CD4-positive, alpha-beta T cell (primary cell): ENCODE data around the gene POLE3. TPM values are rescaled to one million over a fixed set of nuclear protein-coding genes. Genes with fewer than 3 reads are reported as not detected.

Experiments
- ATAC-seq: fragments of 200-7000 bp; cut with Tn5 transposase; one replicate; pipeline ENCODE4 v1.10.0; 2022; ENCODE audit warnings: mild to moderate bottlenecking; ENCODE audit not compliant: poor library complexity
- CTCF ChIA-PET: fragments of 350-600 bp; sonication (Branson Sonifier 250); formaldehyde crosslinking; loops from one replicate; lab custom pipeline; 2021; ENCODE audit warnings: antibody characterized with exemption, inconsistent platforms; lab: Charles Lee
- POLR2A ChIA-PET: fragments of 350-600 bp; sonication (Branson Sonifier 250); formaldehyde crosslinking; loops from one replicate; lab custom pipeline; 2021; ENCODE audit warnings: antibody characterized with exemption, inconsistent platforms; lab: Charles Lee
- DNase-seq, 14 experiments: peaks; one replicate each; pipeline ENCODE4 v3.0.0-alpha.2; 2013 to 2020; ENCODE audit warnings: mixed read lengths in 2 of 14
- H3K27ac ChIP-seq, 2 donors: one replicate each; pipeline versions ENCODE4 v1.5.1 to v1.7.0; 2013; ENCODE audit warnings: low read length in 2 of 2, low read depth in 1 of 2, mild to moderate bottlenecking in 1 of 2
- H3K27me3 ChIP-seq, 2 experiments: 1 replicate in 1 of 2; 2 replicates in 1 of 2; pipeline versions ENCODE4 v1.6.1 to v1.7.0; 2013; ENCODE audit warnings: low read length in 2 of 2, control low read depth in 1 of 2, mild to moderate bottlenecking in 1 of 2, moderate library complexity in 1 of 2; ENCODE audit not compliant: insufficient read depth in 2 of 2, control insufficient read depth in 1 of 2
- H3K36me3 ChIP-seq: one replicate; pipeline ENCODE4 v1.6.1; 2013; ENCODE audit warnings: low read length, control low read depth; ENCODE audit not compliant: insufficient read depth
- H3K4me1 ChIP-seq: one replicate; pipeline ENCODE4 v1.6.1; 2013; ENCODE audit warnings: low read length, control low read depth; ENCODE audit not compliant: insufficient read depth
- H3K4me3 ChIP-seq: one replicate; pipeline ENCODE4 v1.5.1; 2013; ENCODE audit warnings: mild to moderate bottlenecking, low read length, moderate library complexity
- H3K9me3 ChIP-seq, 2 experiments: 1 replicate in 1 of 2; 2 replicates in 1 of 2; pipeline versions ENCODE4 v1.6.1 to v1.7.0; 2013; ENCODE audit warnings: low read length in 2 of 2, mild to moderate bottlenecking in 2 of 2, control low read depth in 1 of 2, moderate library complexity in 1 of 2; ENCODE audit not compliant: control insufficient read depth in 1 of 2, insufficient read depth in 1 of 2
- H3K27ac Mint-ChIP-seq: one replicate; pipeline ENCODE4 v1.8.0; 2020; ENCODE audit warnings: mixed read lengths
- H3K27me3 Mint-ChIP-seq: one replicate; pipeline ENCODE4 v1.8.0; 2021; ENCODE audit warnings: mixed read lengths
- H3K36me3 Mint-ChIP-seq: one replicate; pipeline ENCODE4 v1.8.0; 2021; ENCODE audit warnings: low read depth, mixed read lengths
- H3K4me1 Mint-ChIP-seq: one replicate; pipeline ENCODE4 v1.8.0; 2021; ENCODE audit warnings: low read depth, mixed read lengths
- H3K4me3 Mint-ChIP-seq: one replicate; pipeline ENCODE4 v1.8.0; 2020; ENCODE audit warnings: mild to moderate bottlenecking, mixed read lengths
- H3K9me3 Mint-ChIP-seq: one replicate; pipeline ENCODE4 v1.8.0; 2020; ENCODE audit warnings: mixed read lengths
- intact Hi-C, 2 experiments: fragments of 100-400 bp; cut with DNase I in 1 of 2; cut with micrococcal nuclease in 1 of 2; formaldehyde crosslinking; loops; one replicate each; pipeline versions ENCODE4 v1.15.1 to v1.9.0; 2023 to 2025; cut with DNase I, micrococcal nuclease
- polyA plus RNA-seq, 2 donors: library from polyadenylated mRNA; unstranded; fragments of 120-200 nt; gene quantifications; one replicate each; pipeline ENCODE4 v1.2.1, GENCODE V29; 2013
- total RNA-seq, 174 experiments: library from RNA in 2 of 174; stranded (reverse) in 2 of 174; gene quantifications; one replicate each; pipeline ENCODE4 v1.2.3 and lab custom pipeline; 2021 to 2026
- TF ChIP-seq, protein P1 (sequence below): fragments of 200-600 bp; IDR thresholded peaks from one replicate; pipeline ENCODE4 v1.8.0; 2022; ENCODE audit warnings: antibody characterized with exemption, mild to moderate bottlenecking

Gene POLE3, protein sequence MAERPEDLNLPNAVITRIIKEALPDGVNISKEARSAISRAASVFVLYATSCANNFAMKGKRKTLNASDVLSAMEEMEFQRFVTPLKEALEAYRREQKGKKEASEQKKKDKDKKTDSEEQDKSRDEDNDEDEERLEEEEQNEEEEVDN
- total RNA-seq (10 to 100 TPM; 63.6 to 64.9 TPM), total RNA-seq (lab: John Stamatoyannopoulos, UW) (50.0 to 188 (median 90.0) reads per million in 172 experiments)
- 62.5 TPM for polyA plus RNA-seq (2013, experiment 1 of 2)
- 58.6 TPM for polyA plus RNA-seq (2013, experiment 2 of 2)

DNA sequence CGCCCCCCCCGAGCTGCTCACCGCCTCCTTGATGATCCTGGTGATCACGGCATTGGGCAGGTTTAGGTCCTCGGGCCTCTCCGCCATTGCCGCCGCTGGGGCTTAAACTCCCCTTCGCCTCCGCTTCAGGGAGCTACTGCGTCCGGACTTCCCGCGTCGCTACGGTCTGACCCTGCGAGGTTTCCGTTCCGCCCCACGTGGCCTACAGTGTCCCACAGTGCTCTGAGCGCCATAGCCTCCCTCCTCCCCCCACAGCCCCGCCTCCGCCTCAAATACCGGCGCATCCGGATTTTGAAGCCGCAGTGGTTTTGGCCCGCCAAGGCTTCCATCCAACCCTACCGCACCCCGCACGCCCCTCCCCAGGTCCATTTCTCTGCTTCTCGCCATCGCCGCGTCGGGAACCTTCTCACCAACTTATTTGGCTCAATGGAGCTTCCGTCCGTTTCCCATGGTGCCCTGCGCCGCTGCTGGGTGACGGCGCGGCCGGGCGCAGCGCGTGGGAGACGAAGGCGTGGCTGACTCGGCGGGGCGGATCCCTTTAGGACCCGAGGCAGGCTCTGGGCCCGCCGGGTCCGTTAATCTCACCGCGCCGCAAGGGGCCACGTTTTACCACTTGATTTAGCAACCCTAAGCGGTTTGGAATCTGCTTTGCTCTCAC lies at the start of gene POLE3, which contains the start of gene C9orf43:
TSS of gene POLE3 (minus strand) at position 469 of the 658 bp plus-strand sequence. CDS start at position 87, 382 bp downstream.
TSS of gene C9orf43 (plus strand) at position 541 of the 658 bp plus-strand sequence. CDS start 2,747 bp downstream, outside the sequence.
- Mint-ChIP-seq H3K27ac (peak within 1 kb of the TSS; percentile 94), H3K4me1 (peaks cover 37% of the 10 kb centered on the region), H3K36me3 (peaks cover 43% of the 10 kb centered on the region), H3K4me3 (peak within 1 kb of the TSS; percentile 99), H3K27me3 (no peaks in the 10 kb centered on the region), H3K9me3 (no peaks in the 10 kb centered on the region)
- no peaks in the 10 kb centered on the region for H3K9me3 ChIP-seq
- peak; percentile 83 for ATAC-seq
- POLR2A ChIA-PET = interaction anchor here (0.7 to 3.8 kb wide), 20 partner anchors 9 to 1779 kb away, joined by 3 to 59 read pairs (median 6); partner anchors contain the start of genes ALAD, CDC26, DNAJC25 and FKBP15
- intact Hi-C loops = loop anchor here (1.0 to 10.0 kb wide), 5 partner anchors 9 to 1204 kb away; partner anchors contain the start of genes ALAD (in 2 of the 2), FKBP15 (in 1 of the 2), HDHD3 (in 1 of the 2) and SLC31A1 (in 1 of the 2)
- H3K4me1 ChIP-seq = peaks cover 19% of the 10 kb centered on the region
- CTCF ChIA-PET = interaction anchor here (1.2 to 3.2 kb wide), 3 partner anchors 9 to 172 kb away, joined by 5 to 37 read pairs (median 5); partner anchors contain the start of genes ALAD, CDC26 and PRPF4
- DNase-seq = peak; percentile 89 to 97 (median 92)
- peaks cover 16% of the 10 kb centered on the region for H3K36me3 ChIP-seq
- peak within 1 kb of the TSS; percentile 83 for H3K4me3 ChIP-seq
- no peaks in the 10 kb centered on the region for H3K27me3 ChIP-seq
- TF ChIP-seq, protein P1, sequence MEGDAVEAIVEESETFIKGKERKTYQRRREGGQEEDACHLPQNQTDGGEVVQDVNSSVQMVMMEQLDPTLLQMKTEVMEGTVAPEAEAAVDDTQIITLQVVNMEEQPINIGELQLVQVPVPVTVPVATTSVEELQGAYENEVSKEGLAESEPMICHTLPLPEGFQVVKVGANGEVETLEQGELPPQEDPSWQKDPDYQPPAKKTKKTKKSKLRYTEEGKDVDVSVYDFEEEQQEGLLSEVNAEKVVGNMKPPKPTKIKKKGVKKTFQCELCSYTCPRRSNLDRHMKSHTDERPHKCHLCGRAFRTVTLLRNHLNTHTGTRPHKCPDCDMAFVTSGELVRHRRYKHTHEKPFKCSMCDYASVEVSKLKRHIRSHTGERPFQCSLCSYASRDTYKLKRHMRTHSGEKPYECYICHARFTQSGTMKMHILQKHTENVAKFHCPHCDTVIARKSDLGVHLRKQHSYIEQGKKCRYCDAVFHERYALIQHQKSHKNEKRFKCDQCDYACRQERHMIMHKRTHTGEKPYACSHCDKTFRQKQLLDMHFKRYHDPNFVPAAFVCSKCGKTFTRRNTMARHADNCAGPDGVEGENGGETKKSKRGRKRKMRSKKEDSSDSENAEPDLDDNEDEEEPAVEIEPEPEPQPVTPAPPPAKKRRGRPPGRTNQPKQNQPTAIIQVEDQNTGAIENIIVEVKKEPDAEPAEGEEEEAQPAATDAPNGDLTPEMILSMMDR = no peak
- H3K27ac ChIP-seq = peak within 1 kb of the TSS; percentile 74 to 94

DNA sequence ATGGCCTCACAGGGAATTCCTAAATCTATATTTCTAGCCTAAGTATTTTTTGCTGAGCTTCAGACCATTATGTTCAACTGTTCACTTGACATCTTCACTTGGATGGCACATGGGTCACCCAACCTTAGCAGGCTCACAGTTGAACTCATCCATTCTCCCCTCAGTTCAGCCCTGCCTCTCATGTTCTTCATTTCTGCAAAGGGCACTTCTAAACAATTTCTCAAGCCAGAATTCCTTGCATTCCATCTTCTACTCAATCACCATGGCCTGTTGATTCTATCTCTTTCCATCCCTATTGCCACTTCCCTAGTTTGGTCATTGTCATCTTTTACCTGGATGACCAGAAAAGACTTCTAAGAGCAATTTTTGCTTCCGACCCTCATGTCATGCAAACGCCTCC lies 45.8 kb upstream of the POLE3 start:
- Histone ChIP-seq H3K27ac (no peak overlapping the region), H3K27me3 (no peaks in the 10 kb centered on the region), H3K9me3 (no peaks in the 10 kb centered on the region), H3K4me3 (no peak overlapping the region), H3K4me1 (no peaks in the 10 kb centered on the region), H3K36me3 (no peaks in the 10 kb centered on the region)
- ATAC-seq = no peak
- DNase-seq = no peak
- Mint-ChIP-seq H3K36me3 (no peaks in the 10 kb centered on the region), H3K4me3 (no peak overlapping the region), H3K27ac (no peak overlapping the region), H3K4me1 (no peaks in the 10 kb centered on the region), H3K9me3 (no peaks in the 10 kb centered on the region), H3K27me3 (no peaks in the 10 kb centered on the region)
- ChIA-PET POLR2A (interaction anchor here (0.9 kb wide), 1 partner anchor 66 kb away, joined by 3 read pairs; no protein-coding TSS in a partner anchor), CTCF (no interaction called here)
- intact Hi-C loops = no loop called here
- TF ChIP-seq, protein P1 = no peak

DNA sequence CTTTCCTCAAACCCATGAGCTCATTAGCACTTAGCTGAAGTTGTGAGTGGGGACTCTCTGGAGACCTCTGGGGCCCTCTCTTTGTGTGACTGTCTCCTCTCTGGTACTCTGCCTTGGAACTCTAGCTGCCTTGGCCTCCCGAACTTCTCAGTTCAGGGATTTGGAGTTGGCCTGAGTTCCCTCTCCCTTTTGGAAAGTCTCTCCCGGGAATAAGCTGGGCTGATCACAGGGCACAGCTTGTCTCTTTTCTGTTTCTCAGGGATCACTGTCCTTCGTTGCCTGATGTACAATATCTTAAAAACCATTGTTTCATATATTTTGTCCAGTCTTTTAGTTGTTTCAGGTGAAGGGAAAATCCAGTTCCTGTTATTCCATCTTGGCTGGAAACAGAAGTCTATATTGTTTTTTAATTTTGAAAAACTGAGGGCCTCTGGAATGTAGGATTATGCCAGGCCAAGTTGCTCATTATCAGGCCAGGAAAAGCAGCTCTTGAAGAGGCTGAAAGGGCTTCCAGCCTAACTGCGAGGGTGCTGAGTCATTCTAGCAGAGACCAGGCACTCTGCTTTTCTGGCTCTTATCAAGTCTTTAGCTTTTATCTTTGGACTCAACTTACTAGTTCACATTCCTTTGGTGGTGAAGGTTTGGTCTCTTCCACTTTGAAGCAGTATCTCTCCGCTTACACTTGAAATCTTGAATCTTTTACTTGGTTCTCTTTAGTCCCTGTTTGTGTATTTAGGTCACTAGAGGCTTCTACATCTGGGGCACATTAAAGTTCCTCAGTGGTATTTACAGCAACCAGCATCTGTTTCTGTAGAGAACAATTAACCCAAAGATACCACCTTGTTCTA lies 44.7 kb upstream of the POLE3 start:
- no peaks in the 10 kb centered on the region for H3K9me3 ChIP-seq
- Mint-ChIP-seq H3K36me3 (no peaks in the 10 kb centered on the region), H3K4me1 (no peaks in the 10 kb centered on the region), H3K4me3 (no peak overlapping the region), H3K27ac (no peak overlapping the region), H3K27me3 (no peaks in the 10 kb centered on the region), H3K9me3 (no peaks in the 10 kb centered on the region)
- H3K27me3 ChIP-seq = no peaks in the 10 kb centered on the region
- no peak overlapping the region for H3K4me3 ChIP-seq
- no peak for ATAC-seq
- DNase-seq = no peak
- CTCF ChIA-PET = interaction anchor here (1.0 kb wide), 1 partner anchor 9 kb away, joined by 3 read pairs; no protein-coding TSS in a partner anchor
- no peak overlapping the region for H3K27ac ChIP-seq
- POLR2A ChIA-PET = interaction anchor here (1.4 kb wide), 1 partner anchor 127 kb away, joined by 3 read pairs; no protein-coding TSS in a partner anchor
- intact Hi-C loops = no loop called here
- no peaks in the 10 kb centered on the region for H3K4me1 ChIP-seq
- no peaks in the 10 kb centered on the region for H3K36me3 ChIP-seq
- TF ChIP-seq, protein P1 = no peak
